PFSK-1 (cell line): Measurements from ENCODE around the gene KCTD3.

Experiments
- FOXP2 ChIP-seq: optimal IDR thresholded peaks from 2 replicates; pipeline ENCODE3; 2011; ENCODE audit warnings: borderline replicate concordance, control low read depth, inconsistent platforms; ENCODE audit not compliant: insufficient read depth; ENCODE audit errors: extremely low read length, extremely low read depth
- POLR2AphosphoS5 ChIP-seq: IDR thresholded peaks from 2 replicates; pipeline ENCODE4 v1.6.1; 2012; ENCODE audit warnings: low read depth, mild to moderate bottlenecking, control low read depth, low read length, moderate library complexity
- REST ChIP-seq, 2 experiments: IDR thresholded peaks; 2 replicates each; pipeline versions ENCODE4 v1.6.1 to v1.8.0; 2011 to 2012; ENCODE audit warnings: low read depth in 2 of 2, low read length in 2 of 2, control low read depth in 1 of 2, inconsistent platforms in 1 of 2, mild to moderate bottlenecking in 1 of 2, moderate library complexity in 1 of 2; ENCODE audit not compliant: insufficient read depth in 1 of 2
- SIN3A ChIP-seq: IDR thresholded peaks from 2 replicates; pipeline ENCODE4 v1.6.1; 2012; ENCODE audit warnings: mild to moderate bottlenecking, low read length, moderate library complexity, borderline replicate concordance; ENCODE audit not compliant: insufficient read depth
- TAF1 ChIP-seq: IDR thresholded peaks from 2 replicates; pipeline ENCODE4 v1.6.1; 2012; ENCODE audit warnings: low read length, control low read depth, borderline replicate concordance; ENCODE audit not compliant: insufficient read depth

KCTD3 gene

GRCh38 chr1:215605011-215605621 is 38.0 kb downstream of the KCTD3 start:
- TF ChIP-seq POLR2AphosphoS5 (no peak), FOXP2 (no peak), SIN3A (no peak), REST (IDR thresholded peaks at IDR 0.05; ENCODE audit: insufficient read depth in 1 of 2, low read depth in 2 of 2, low read length in 2 of 2) (no peak), TAF1 (no peak)

- TF ChIP-seq TAF1 (no peak), REST (IDR thresholded peaks at IDR 0.05; ENCODE audit: insufficient read depth in 1 of 2, low read depth in 2 of 2, low read length in 2 of 2) (no peak), POLR2AphosphoS5 (no peak), SIN3A (no peak), FOXP2 (no peak)
Observed at GRCh38 chr1:215606036-215606435, 38.9 kb downstream of the KCTD3 start.

- no peak for TF ChIP-seq SIN3A
- TF ChIP-seq FOXP2 = no peak
- no peak for TF ChIP-seq TAF1
- no peak for TF ChIP-seq POLR2AphosphoS5
- no peak for TF ChIP-seq REST (IDR thresholded peaks at IDR 0.05; ENCODE audit: insufficient read depth in 1 of 2, low read depth in 2 of 2, low read length in 2 of 2)
Observed at GRCh38 chr1:215606564-215607168, 39.6 kb downstream of the KCTD3 start.

GRCh38 chr1:215607412-215607811 is 40.3 kb downstream of the KCTD3 start:
- TF ChIP-seq TAF1 = no peak

GRCh38 chr1:215608646-215609045 is 41.5 kb downstream of the KCTD3 start:
- TF ChIP-seq SIN3A (no peak), REST (IDR thresholded peaks at IDR 0.05; ENCODE audit: insufficient read depth in 1 of 2, low read depth in 2 of 2, low read length in 2 of 2) (no peak), POLR2AphosphoS5 (no peak), FOXP2 (no peak), TAF1 (no peak)
